ENCODE measurements around the gene ACOT8.

ACOT8 gene

DNA sequence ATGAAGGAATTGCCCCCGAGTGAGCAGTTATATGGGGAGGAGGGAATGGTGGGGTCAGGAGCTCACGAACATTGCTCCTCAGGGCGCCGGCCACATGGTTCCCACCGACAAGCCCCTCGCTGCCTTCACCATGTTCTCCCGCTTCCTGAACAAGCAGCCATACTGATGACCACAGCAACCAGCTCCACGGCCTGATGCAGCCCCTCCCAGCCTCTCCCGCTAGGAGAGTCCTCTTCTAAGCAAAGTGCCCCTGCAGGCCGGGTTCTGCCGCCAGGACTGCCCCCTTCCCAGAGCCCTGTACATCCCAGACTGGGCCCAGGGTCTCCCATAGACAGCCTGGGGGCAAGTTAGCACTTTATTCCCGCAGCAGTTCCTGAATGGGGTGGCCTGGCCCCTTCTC lies 41.1 kb upstream of the ACOT8 start:
- no peak for DNase-seq (ENCODE audit: low spot score)
- TF ChIP-seq, protein P1, sequence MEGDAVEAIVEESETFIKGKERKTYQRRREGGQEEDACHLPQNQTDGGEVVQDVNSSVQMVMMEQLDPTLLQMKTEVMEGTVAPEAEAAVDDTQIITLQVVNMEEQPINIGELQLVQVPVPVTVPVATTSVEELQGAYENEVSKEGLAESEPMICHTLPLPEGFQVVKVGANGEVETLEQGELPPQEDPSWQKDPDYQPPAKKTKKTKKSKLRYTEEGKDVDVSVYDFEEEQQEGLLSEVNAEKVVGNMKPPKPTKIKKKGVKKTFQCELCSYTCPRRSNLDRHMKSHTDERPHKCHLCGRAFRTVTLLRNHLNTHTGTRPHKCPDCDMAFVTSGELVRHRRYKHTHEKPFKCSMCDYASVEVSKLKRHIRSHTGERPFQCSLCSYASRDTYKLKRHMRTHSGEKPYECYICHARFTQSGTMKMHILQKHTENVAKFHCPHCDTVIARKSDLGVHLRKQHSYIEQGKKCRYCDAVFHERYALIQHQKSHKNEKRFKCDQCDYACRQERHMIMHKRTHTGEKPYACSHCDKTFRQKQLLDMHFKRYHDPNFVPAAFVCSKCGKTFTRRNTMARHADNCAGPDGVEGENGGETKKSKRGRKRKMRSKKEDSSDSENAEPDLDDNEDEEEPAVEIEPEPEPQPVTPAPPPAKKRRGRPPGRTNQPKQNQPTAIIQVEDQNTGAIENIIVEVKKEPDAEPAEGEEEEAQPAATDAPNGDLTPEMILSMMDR (IDR thresholded peaks at IDR 0.05; ENCODE audit: borderline replicate concordance, control extremely low read depth, extremely low read depth, insufficient read depth, missing control alignments) = no peak

DNA sequence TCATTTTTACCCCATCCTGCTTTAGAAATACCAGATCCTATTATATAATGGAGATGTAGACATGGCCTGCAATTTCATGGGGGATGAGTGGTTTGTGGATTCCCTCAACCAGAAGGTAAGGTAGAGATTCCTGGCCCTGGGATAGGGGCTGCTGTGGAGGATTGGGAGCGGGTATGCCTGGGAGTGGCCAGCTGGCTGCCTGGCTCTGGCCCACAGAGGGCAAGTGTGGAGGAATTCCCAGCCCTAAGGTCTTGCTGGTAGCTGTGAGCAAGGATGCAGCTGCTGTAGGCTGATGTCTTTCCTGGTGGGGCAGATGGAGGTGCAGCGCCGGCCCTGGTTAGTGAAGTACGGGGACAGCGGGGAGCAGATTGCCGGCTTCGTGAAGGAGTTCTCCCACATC lies 40.5 kb upstream of the ACOT8 start:
- DNase-seq (ENCODE audit: low spot score) = no peak
- TF ChIP-seq, protein P1 (IDR thresholded peaks at IDR 0.05; ENCODE audit: borderline replicate concordance, control extremely low read depth, extremely low read depth, insufficient read depth, missing control alignments) = no peak
- in situ Hi-C loops (cut with MboI; ENCODE audit: low sequenced_read_pairs, unreplicated experiment) = no loop called here

More for the DNA sequence above, 41.1 kb upstream of the ACOT8 start:
- in situ Hi-C loops (cut with MboI; ENCODE audit: low sequenced_read_pairs, unreplicated experiment) = no loop called here

DNA sequence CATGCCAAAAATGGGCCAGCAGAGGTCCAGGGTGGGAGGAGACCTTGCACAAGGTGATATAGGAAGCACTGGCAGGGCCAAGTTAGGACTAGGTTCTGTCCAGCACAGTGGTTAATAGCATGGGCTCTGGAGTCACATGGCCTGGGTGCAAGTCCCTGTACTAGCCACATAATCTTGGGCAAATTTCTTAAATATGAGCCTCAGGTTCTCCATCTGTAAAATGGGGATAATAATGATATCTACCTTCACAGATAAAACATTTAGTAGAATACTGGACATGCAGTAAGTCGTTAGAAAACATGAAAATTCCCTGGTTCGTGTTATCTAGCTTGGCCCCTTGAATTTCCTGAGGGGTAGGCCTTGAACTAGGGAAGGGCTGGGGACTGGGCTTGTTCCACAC lies 40.1 kb upstream of the ACOT8 start:
- no peak for DNase-seq (ENCODE audit: low spot score)
- in situ Hi-C loops (cut with MboI; ENCODE audit: low sequenced_read_pairs, unreplicated experiment) = no loop called here
- TF ChIP-seq, protein P1 (IDR thresholded peaks at IDR 0.05; ENCODE audit: borderline replicate concordance, control extremely low read depth, extremely low read depth, insufficient read depth, missing control alignments) = no peak

GRCh38 chr20:45896641-45897161 lies 39.5 kb upstream of the ACOT8 start:
- in situ Hi-C loops (cut with MboI; ENCODE audit: low sequenced_read_pairs, unreplicated experiment) = no loop called here
- no peak for DNase-seq (ENCODE audit: low spot score)
- TF ChIP-seq, protein P1 (IDR thresholded peaks at IDR 0.05; ENCODE audit: borderline replicate concordance, control extremely low read depth, extremely low read depth, insufficient read depth, missing control alignments) = no peak

- TF ChIP-seq, protein P1 (IDR thresholded peaks at IDR 0.05; ENCODE audit: borderline replicate concordance, control extremely low read depth, extremely low read depth, insufficient read depth, missing control alignments) = no peak
- in situ Hi-C loops (cut with MboI; ENCODE audit: low sequenced_read_pairs, unreplicated experiment) = no loop called here
- DNase-seq (ENCODE audit: low spot score) = no peak
Measured at GRCh38 chr20:45894797-45895196, 37.6 kb upstream of the ACOT8 start.

DNA sequence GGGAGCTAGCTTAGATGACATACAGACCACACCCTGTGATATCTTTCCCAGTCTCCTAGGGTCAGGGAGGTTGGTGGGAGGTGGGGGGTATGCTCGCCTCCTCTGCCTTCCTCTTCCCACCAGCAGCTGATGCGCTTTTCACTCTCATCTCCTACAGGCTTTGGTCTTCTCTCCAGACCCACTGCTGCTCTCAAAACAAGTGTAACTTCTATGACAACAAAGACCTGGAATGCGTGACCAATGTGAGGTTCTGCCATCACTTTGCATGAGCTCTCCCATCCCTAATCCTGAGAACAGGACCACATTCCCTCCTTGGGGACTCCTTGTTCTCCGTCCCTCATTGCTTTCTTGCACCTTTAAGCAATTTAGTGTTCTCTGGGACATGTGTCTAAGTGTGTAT lies 36.6 kb upstream of the ACOT8 start:
- no peak for DNase-seq (ENCODE audit: low spot score)
- TF ChIP-seq, protein P1 (IDR thresholded peaks at IDR 0.05; ENCODE audit: borderline replicate concordance, control extremely low read depth, extremely low read depth, insufficient read depth, missing control alignments) = no peak
- in situ Hi-C loops (cut with MboI; ENCODE audit: low sequenced_read_pairs, unreplicated experiment) = no loop called here

Data from GM13976 (cell line).